Measurements from ENCODE around the gene AURKB.

DNA sequence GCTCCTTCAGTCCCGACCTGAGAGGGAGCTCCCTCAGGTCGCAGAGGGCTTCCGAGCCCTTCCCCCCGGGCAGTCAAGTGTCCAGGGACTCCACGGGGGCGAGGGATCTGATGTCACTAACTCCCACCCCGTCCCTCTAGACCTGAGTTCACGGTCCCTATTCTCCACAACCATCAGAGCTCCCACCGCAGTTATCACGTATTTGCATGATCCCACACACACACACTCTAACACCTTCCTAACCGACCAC, 54.5 kb downstream of the AURKB start:
- no peak for TF ChIP-seq EZH2 (IDR thresholded peaks at IDR 0.05; ENCODE audit: low read length)
- TF ChIP-seq, protein P1, sequence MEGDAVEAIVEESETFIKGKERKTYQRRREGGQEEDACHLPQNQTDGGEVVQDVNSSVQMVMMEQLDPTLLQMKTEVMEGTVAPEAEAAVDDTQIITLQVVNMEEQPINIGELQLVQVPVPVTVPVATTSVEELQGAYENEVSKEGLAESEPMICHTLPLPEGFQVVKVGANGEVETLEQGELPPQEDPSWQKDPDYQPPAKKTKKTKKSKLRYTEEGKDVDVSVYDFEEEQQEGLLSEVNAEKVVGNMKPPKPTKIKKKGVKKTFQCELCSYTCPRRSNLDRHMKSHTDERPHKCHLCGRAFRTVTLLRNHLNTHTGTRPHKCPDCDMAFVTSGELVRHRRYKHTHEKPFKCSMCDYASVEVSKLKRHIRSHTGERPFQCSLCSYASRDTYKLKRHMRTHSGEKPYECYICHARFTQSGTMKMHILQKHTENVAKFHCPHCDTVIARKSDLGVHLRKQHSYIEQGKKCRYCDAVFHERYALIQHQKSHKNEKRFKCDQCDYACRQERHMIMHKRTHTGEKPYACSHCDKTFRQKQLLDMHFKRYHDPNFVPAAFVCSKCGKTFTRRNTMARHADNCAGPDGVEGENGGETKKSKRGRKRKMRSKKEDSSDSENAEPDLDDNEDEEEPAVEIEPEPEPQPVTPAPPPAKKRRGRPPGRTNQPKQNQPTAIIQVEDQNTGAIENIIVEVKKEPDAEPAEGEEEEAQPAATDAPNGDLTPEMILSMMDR (optimal IDR thresholded peaks at IDR 0.05 in 1 of 3, IDR thresholded peaks at IDR 0.05 in 1 of 3, conservative IDR thresholded peaks at IDR 0.05 in 1 of 3; ENCODE audit: extremely low read depth in 1 of 3, insufficient read depth in 2 of 3, low read length in 3 of 3) = no peak

Measured in keratinocyte (primary cell).